B cell (primary cell): ENCODE measurements around the gene RAB8B. TPM values are rescaled to one million over a fixed set of nuclear protein-coding genes. Genes with fewer than 3 reads are reported as not detected.

ENCODE experiments used
- ATAC-seq: fragments of 200-7000 bp; cut with Tn5 transposase; one replicate; pipeline ENCODE4 v1.10.0; 2021; ENCODE audit warnings: low read depth, mild to moderate bottlenecking, moderate number of reproducible peaks, moderate library complexity
- CTCF ChIA-PET: fragments of 350-600 bp; sonication (Branson Sonifier 250); formaldehyde crosslinking; loops from one replicate; lab custom pipeline; 2021; ENCODE audit warnings: antibody characterized with exemption, inconsistent platforms; lab: Charles Lee
- POLR2A ChIA-PET: fragments of 350-600 bp; sonication (Branson Sonifier 250); formaldehyde crosslinking; loops from one replicate; lab custom pipeline; 2021; ENCODE audit warnings: antibody characterized with exemption; lab: Charles Lee
- DNase-seq: peaks from one replicate; pipeline ENCODE4 v3.0.0; 2013
- H2AFZ ChIP-seq: 2 replicates; pipeline ENCODE4 v1.6.1; 2012; ENCODE audit warnings: mild to moderate bottlenecking, low read depth, low read length; ENCODE audit not compliant: insufficient read depth, poor library complexity, severe bottlenecking
- H3K27ac ChIP-seq, 2 donors: 1 replicate in 1 of 2; 2 replicates in 1 of 2; pipeline ENCODE4 v1.5.1; 2012 to 2013; ENCODE audit warnings: low read length in 2 of 2, mild to moderate bottlenecking in 2 of 2, moderate library complexity in 1 of 2
- H3K27me3 ChIP-seq, 4 experiments: fragments of 200-600 bp in 1 of 4; sonication (generic) in 1 of 4; replicated peaks in 1 of 4; 1 replicate in 2 of 4; 2 replicates in 2 of 4; pipeline versions ENCODE4 v1.6.1 to v1.7.0; 2013 to 2016; ENCODE audit warnings: low read length in 3 of 4, mild to moderate bottlenecking in 2 of 4, mixed read lengths in 1 of 4, moderate library complexity in 1 of 4; ENCODE audit not compliant: insufficient read depth in 4 of 4, control insufficient read depth in 3 of 4; ENCODE audit errors: control extremely low read depth in 1 of 4
- H3K36me3 ChIP-seq, 2 experiments: replicated peaks in 1 of 2; 1 replicate in 1 of 2; 2 replicates in 1 of 2; pipeline versions ENCODE4 v1.6.1 to v1.7.1; 2013; ENCODE audit warnings: low read length in 1 of 2; ENCODE audit not compliant: insufficient read depth in 2 of 2, control insufficient read depth in 1 of 2; ENCODE audit errors: control extremely low read depth in 1 of 2, extremely low read depth in 1 of 2
- H3K4me1 ChIP-seq, 2 donors: fragments of 200-600 bp in 1 of 2; sonication (generic) in 1 of 2; 1 replicate in 1 of 2; 2 replicates in 1 of 2; pipeline versions ENCODE4 v1.5.1 to v1.6.1; 2013 to 2017; ENCODE audit warnings: low read length in 2 of 2; ENCODE audit not compliant: control insufficient read depth in 2 of 2, insufficient read depth in 2 of 2
- H3K4me2 ChIP-seq: replicated peaks from 2 replicates; pipeline ENCODE3; 2012; ENCODE audit warnings: mild to moderate bottlenecking, low read depth, low read length; ENCODE audit not compliant: poor library complexity, severe bottlenecking
- H3K4me3 ChIP-seq, 5 experiments: fragments of 200-600 bp in 1 of 5; sonication (generic) in 1 of 5; 1 replicate in 3 of 5; 2 replicates in 2 of 5; pipeline versions ENCODE4 v1.5.1 to v1.7.0; 2011 to 2016; ENCODE audit warnings: low read length in 4 of 5, mild to moderate bottlenecking in 4 of 5, low read depth in 2 of 5, control low read depth in 1 of 5, moderate library complexity in 1 of 5; ENCODE audit not compliant: insufficient read depth in 1 of 5; ENCODE audit errors: control extremely low read depth in 1 of 5, extremely low read depth in 1 of 5
- H3K79me2 ChIP-seq: fragments of 200-600 bp; sonication (generic); one replicate; pipeline ENCODE4 v1.6.0; 2016; ENCODE audit warnings: low read length; ENCODE audit not compliant: control insufficient read depth, insufficient read depth
- H3K9ac ChIP-seq: fragments of 200-600 bp; sonication (generic); 2 replicates; pipeline ENCODE4 v1.6.1; 2017; ENCODE audit warnings: mild to moderate bottlenecking, low read length, moderate library complexity
- H3K9me3 ChIP-seq, 3 donors: one replicate each; pipeline versions ENCODE4 v1.6.1 to v1.7.1; 2013; ENCODE audit warnings: low read length in 2 of 3; ENCODE audit not compliant: control insufficient read depth in 2 of 3, insufficient read depth in 1 of 3; ENCODE audit errors: control extremely low read depth in 1 of 3
- H4K20me1 ChIP-seq: 2 replicates; pipeline ENCODE4 v1.6.0; 2012; ENCODE audit warnings: mild to moderate bottlenecking, low read length; ENCODE audit not compliant: insufficient read depth, control insufficient read depth, poor library complexity, severe bottlenecking
- H3K27ac Mint-ChIP-seq: one replicate; pipeline ENCODE4 v1.8.0; 2021; ENCODE audit warnings: mixed read lengths
- H3K27me3 Mint-ChIP-seq: one replicate; pipeline ENCODE4 v1.8.0; 2021; ENCODE audit warnings: mixed read lengths
- H3K4me1 Mint-ChIP-seq: one replicate; pipeline ENCODE4 v1.8.0; 2021; ENCODE audit warnings: mixed read lengths
- H3K4me3 Mint-ChIP-seq: one replicate; pipeline ENCODE4 v1.8.0; 2021; ENCODE audit warnings: mixed read lengths
- H3K9me3 Mint-ChIP-seq: one replicate; pipeline ENCODE4 v1.8.0; 2022; ENCODE audit warnings: mixed read lengths; ENCODE audit not compliant: insufficient read depth
- WGBS: methylation state at CpG from one replicate; pipeline ENCODE4 v1.1.5; 2013; ENCODE audit warnings: missing lambda C conversion rate; ENCODE audit not compliant: insufficient coverage; 5-methylcytosine and 5-hydroxymethylcytosine counted together
- intact Hi-C: fragments of 100-400 bp; cut with micrococcal nuclease; formaldehyde crosslinking; loops from one replicate; pipeline ENCODE4 v1.10.0; 2022
- polyA plus RNA-seq: library from polyadenylated mRNA; depleted of rRNA; stranded (reverse); fragments of >200 nt; gene quantifications from 2 replicates; pipeline ENCODE4 v1.2.3, GENCODE V29; 2012
- total RNA-seq, 2 donors: library from RNA; stranded (reverse); fragments of 120-200 nt in 1 of 2; gene quantifications; 1 replicate in 1 of 2; 2 replicates in 1 of 2; pipeline versions ENCODE4 v1.2.3 to v1.2.4, GENCODE V29; 2013 to 2022
- TF ChIP-seq, protein P1 (sequence below): fragments of 200-600 bp; IDR thresholded peaks from one replicate; pipeline ENCODE4 v1.8.0; 2022; ENCODE audit warnings: antibody characterized with exemption, mild to moderate bottlenecking

The RAB8B gene
- total and polyA plus RNA-seq, 2 donors (not counting 1 experiment from before 2014, with no cell fraction given) = 9.6 to 61.3 TPM

DNA sequence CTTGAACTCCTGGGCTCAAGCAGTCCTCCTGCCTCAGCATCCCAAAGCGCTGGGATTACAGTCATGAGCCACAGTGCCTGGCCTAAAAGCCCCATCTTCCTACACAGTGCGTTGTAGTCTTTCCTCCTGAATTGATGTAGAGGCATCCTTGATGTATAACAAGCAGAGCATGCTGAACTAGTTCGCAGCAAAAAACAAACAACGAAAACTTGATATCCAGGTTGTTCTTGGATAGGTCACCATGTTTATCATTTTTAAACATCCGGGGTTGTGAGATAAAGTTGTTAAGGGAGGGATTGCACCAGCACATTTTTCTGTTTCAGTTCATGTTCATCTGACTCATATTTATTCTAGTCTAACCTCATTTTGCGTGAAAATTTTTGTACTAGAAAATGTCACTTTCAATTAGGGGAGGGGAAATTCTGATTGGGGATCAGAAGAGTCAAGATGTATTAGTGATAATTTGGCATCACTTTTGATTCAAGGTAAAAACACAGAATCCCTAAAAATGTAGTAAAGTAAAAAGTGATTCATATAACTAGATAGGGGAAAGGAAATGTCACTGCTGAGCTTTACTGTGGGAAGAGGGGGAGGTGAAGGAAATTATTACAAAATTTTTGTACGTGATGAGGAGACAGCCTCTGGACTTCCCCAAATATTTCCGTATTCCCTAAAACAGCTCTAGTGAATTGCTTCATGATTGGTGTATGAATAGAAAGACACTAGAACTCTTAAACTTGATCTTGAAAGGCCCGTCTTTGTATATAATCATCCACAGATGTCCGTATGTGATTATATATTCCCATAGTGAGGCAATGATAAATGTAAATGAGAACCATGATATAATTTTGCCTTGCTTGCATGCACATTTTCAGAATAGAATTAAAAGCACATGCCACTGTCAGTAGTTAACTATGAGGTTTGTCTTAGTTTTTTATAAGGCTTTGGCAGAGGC, 22.9 kb downstream of the RAB8B start:
- Mint-ChIP-seq H3K27ac (peak overlapping the region; percentile 89), H3K4me3 (peak overlapping the region; percentile 65), H3K9me3 (no peaks in the 10 kb centered on the region), H3K27me3 (no peaks in the 10 kb centered on the region), H3K4me1 (peaks cover 70% of the 10 kb centered on the region)
- WGBS = 100% methylated on average over 2 of the region's 10 CpGs
- H4K20me1 ChIP-seq = peaks cover 72% of the 10 kb centered on the region
- H3K79me2 ChIP-seq = peaks cover 95% of the 10 kb centered on the region
- H3K27me3 ChIP-seq = no peaks in the 10 kb centered on the region
- intact Hi-C loops = loop anchor here (1.0 to 5.0 kb wide), 3 partner anchors 8 to 35 kb away; no protein-coding TSS in a partner anchor
- DNase-seq = no peak
- no peak overlapping the region for H3K4me3 ChIP-seq
- TF ChIP-seq, protein P1, sequence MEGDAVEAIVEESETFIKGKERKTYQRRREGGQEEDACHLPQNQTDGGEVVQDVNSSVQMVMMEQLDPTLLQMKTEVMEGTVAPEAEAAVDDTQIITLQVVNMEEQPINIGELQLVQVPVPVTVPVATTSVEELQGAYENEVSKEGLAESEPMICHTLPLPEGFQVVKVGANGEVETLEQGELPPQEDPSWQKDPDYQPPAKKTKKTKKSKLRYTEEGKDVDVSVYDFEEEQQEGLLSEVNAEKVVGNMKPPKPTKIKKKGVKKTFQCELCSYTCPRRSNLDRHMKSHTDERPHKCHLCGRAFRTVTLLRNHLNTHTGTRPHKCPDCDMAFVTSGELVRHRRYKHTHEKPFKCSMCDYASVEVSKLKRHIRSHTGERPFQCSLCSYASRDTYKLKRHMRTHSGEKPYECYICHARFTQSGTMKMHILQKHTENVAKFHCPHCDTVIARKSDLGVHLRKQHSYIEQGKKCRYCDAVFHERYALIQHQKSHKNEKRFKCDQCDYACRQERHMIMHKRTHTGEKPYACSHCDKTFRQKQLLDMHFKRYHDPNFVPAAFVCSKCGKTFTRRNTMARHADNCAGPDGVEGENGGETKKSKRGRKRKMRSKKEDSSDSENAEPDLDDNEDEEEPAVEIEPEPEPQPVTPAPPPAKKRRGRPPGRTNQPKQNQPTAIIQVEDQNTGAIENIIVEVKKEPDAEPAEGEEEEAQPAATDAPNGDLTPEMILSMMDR = no peak
- no peaks in the 10 kb centered on the region for H3K9me3 ChIP-seq
- peak; percentile 35 for ATAC-seq
- H2AFZ ChIP-seq = no peak overlapping the region
- peaks cover 0 to 5% of the 10 kb centered on the region in 2 experiments for H3K36me3 ChIP-seq
- no peak overlapping the region for H3K9ac ChIP-seq
- POLR2A ChIA-PET = interaction anchor here (1.5 kb wide), 1 partner anchor 18 kb away, joined by 4 read pairs; no protein-coding TSS in a partner anchor
- peak overlapping the region in 1 of 2 donors; percentile 35 for H3K27ac ChIP-seq
- CTCF ChIA-PET = interaction anchor here (1.4 to 3.7 kb wide), 2 partner anchors 19 to 46 kb away, joined by 3 to 16 read pairs; no protein-coding TSS in a partner anchor
- H3K4me2 ChIP-seq = peak overlapping the region; percentile 35
- H3K4me1 ChIP-seq = peaks cover 42 to 45% of the 10 kb centered on the region in 2 donors
